Gastrocnemius medialis (tissue), 4 donors: ENCODE data around the gene HOTAIR. TPM values are rescaled to one million over a fixed set of nuclear protein-coding genes. Genes with fewer than 3 reads are reported as not detected.

Source experiments
- ATAC-seq, 2 donors: fragments of 150-250 bp; one replicate each; pipeline ENCODE4 v1.9.1; 2016
- DNase-seq, 2 donors: peaks; one replicate each; pipeline ENCODE4 v3.0.0-alpha.2; 2019
- H3K27ac ChIP-seq, 4 donors: fragments of 200-600 bp; sonication (generic); 1 replicate in 1 of 4; 2 replicates in 3 of 4; pipeline ENCODE4 v1.5.1; 2016 to 2018; ENCODE audit warnings: mild to moderate bottlenecking in 2 of 4, moderate library complexity in 1 of 4
- H3K27me3 ChIP-seq, 3 donors: fragments of 200-600 bp; sonication (generic) in 2 of 3; 1 replicate in 1 of 3; 2 replicates in 2 of 3; pipeline versions ENCODE4 v1.5.1 to v1.6.0; 2016 to 2019; ENCODE audit warnings: mild to moderate bottlenecking in 1 of 3, moderate library complexity in 1 of 3
- H3K36me3 ChIP-seq, 2 donors: fragments of 200-600 bp; sonication (generic) in 1 of 2; one replicate each; pipeline ENCODE4 v1.5.1; 2017 to 2018
- H3K4me1 ChIP-seq, 2 donors: fragments of 200-600 bp; sonication (generic) in 1 of 2; one replicate each; pipeline ENCODE4 v1.5.1; 2016 to 2017; ENCODE audit warnings: mild to moderate bottlenecking in 2 of 2
- H3K4me3 ChIP-seq, 4 donors: fragments of 200-600 bp; sonication (generic) in 3 of 4; 1 replicate in 1 of 4; 2 replicates in 3 of 4; pipeline ENCODE4 v1.5.1; 2016 to 2019; ENCODE audit warnings: mild to moderate bottlenecking in 2 of 4
- H3K9me3 ChIP-seq, 3 donors: fragments of 200-600 bp; sonication (generic) in 2 of 3; 1 replicate in 1 of 3; 2 replicates in 2 of 3; pipeline ENCODE4 v1.5.1; 2016 to 2019
- POLR2A ChIP-seq, 2 donors: fragments of 450-650 bp; IDR thresholded peaks; one replicate each; pipeline ENCODE4 v1.6.1; 2017; ENCODE audit warnings: antibody characterized with exemption in 2 of 2, mild to moderate bottlenecking in 2 of 2, moderate library complexity in 2 of 2
- in situ Hi-C, 4 donors: fragments of 200-750 bp; cut with MboI; loops; one replicate each; pipeline versions ENCODE4 v1.15.0 to v1.8.0; 2017; ENCODE audit warnings: low sequenced_read_pairs in 4 of 4
- intact Hi-C: fragments of 100-400 bp; cut with DNase I; formaldehyde crosslinking; loops from one replicate; pipeline ENCODE4 v1.15.1; 2023; ENCODE audit warnings: low total_unique reads
- total RNA-seq, 4 donors: library from RNA; depleted of rRNA; stranded (reverse); fragments of >200 nt; gene quantifications; one replicate each; pipeline versions ENCODE4 v1.1.0 to v1.2.3, GENCODE V29; 2016
- TF ChIP-seq, protein P1 (sequence below), 5 experiments: fragments of 450-650 bp in 3 of 5; fragments of 200-600 bp in 2 of 5; sonication (generic) in 2 of 5; IDR thresholded peaks in 4 of 5; conservative IDR thresholded peaks in 1 of 5; 1 replicate in 4 of 5; 2 replicates in 1 of 5; pipeline ENCODE4 v1.5.1; 2016 to 2019; ENCODE audit warnings: antibody characterized with exemption in 5 of 5, mild to moderate bottlenecking in 3 of 5, moderate library complexity in 3 of 5

HOTAIR gene
- total RNA-seq, 4 donors from 2014 or later, result 0.35 to 0.83 (median 0.56) TPM; not detected in 1

DNA sequence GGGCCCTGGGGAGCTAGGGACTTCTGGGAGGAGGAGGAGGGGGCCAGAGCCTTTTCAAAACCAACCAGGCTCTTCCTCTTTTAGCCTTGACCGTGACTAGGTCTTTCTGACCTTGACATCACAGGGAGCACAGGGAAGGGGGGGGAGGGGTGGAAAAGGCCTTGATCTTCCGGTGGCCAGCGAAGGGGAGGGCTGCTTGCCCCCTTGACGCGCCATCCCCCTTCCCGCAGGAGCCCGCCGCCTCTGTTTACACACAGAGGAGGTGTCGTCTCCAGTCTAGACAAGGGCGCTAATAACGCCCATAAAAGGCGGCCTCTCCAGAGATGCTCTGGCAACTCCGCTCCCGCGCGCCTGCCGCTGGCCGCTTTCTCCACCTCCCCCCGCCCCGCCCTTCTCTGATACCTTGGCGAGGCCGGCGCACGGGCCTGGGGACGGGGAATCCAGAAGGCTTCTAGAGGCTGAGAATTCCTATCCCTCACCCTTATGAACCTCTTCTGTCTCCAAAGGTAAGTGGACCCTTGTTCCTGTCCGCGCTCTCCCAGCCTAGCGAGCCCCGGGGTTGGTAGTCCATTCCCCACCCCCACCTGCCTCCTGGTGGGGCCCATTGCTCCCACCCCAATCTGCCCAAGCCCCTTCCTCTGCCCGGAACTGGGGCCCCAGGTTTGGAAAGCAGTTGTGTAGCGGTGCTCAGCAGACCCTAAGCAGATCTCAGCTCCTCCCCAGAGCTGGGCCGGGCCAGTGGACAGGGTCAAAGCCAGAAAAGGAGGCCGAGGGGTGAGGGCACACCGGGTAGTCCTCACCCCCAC, 24.9 kb downstream of the HOTAIR start:
- intact Hi-C loops, result loop anchor here (10.0 kb wide), 1 partner anchor 155 kb away; no protein-coding TSS in a partner anchor
- in situ Hi-C loops, result no loop called here

DNA sequence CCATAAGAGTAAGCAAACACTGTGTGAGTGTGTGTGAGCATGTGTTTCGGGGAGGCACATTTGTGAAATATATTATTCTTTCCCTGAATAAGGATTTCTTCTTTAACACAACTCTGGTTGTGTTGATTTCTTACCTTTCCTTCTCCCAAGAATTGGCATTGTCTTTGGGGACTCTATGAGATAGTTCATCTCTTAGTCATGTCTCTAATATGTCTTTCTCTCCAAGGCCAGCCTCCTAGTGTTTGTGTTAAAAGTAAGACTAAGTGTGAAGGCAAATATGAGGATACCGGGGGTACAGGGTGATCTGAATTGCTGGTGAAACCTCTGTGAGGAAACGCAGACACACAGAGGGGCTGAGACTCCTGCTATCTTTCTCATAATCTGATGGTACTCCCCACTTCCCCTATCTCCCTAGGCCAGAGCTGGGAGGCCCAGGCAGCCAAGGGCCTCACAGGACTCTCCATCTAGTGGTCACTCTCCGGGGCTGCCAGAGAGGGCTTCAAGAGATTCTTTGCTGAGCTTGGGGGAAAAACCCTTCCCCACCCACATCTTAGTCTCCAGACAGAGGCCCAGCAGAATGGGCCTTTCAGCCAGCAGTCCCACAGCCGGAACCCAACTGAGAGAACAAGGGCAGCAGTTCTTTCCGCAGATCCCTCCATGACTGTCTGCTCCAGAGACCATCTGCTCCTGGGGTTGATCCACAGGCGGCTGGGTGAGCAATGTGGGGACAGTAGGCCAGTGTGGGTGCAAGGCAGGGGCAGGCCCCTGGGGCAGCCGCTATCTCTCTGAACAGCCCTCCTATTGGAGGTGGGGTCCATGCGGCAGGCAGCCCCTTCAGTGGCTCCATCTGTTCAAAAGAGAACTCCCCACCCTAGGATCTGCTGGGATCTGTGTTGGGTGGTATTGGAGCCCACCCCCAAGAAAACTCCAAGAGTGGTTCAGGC, 25.8 kb downstream of the HOTAIR start:
- Histone ChIP-seq H3K4me1 (no peaks in the 10 kb centered on the region), H3K27me3 (peaks cover 71 to 82% (median 73%) of the 10 kb centered on the region in 3 donors), H3K4me3 (no peak overlapping the region), H3K9me3 (no peaks in the 10 kb centered on the region), H3K36me3 (no peaks in the 10 kb centered on the region), H3K27ac (no peak overlapping the region)
- no peak for ATAC-seq
- DNase-seq, result no peak
- TF ChIP-seq POLR2A (IDR thresholded peaks at IDR 0.05), result no peak
- TF ChIP-seq, protein P1, sequence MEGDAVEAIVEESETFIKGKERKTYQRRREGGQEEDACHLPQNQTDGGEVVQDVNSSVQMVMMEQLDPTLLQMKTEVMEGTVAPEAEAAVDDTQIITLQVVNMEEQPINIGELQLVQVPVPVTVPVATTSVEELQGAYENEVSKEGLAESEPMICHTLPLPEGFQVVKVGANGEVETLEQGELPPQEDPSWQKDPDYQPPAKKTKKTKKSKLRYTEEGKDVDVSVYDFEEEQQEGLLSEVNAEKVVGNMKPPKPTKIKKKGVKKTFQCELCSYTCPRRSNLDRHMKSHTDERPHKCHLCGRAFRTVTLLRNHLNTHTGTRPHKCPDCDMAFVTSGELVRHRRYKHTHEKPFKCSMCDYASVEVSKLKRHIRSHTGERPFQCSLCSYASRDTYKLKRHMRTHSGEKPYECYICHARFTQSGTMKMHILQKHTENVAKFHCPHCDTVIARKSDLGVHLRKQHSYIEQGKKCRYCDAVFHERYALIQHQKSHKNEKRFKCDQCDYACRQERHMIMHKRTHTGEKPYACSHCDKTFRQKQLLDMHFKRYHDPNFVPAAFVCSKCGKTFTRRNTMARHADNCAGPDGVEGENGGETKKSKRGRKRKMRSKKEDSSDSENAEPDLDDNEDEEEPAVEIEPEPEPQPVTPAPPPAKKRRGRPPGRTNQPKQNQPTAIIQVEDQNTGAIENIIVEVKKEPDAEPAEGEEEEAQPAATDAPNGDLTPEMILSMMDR (IDR thresholded peaks at IDR 0.05 in 4 of 5, conservative IDR thresholded peaks at IDR 0.05 in 1 of 5), result no peak
- intact Hi-C loops (loop anchor here (10.0 kb wide), 1 partner anchor 154 kb away; no protein-coding TSS in a partner anchor), in situ Hi-C loops (no loop called here)

More for the DNA sequence above, 24.9 kb downstream of the HOTAIR start:
- H3K36me3 ChIP-seq, result no peaks in the 10 kb centered on the region
- no peak overlapping the region for H3K27ac ChIP-seq
- no peak for ATAC-seq
- H3K4me3 ChIP-seq, result no peak overlapping the region
- H3K4me1 ChIP-seq, result no peaks in the 10 kb centered on the region
- TF ChIP-seq, protein P1 (IDR thresholded peaks at IDR 0.05 in 4 of 5, conservative IDR thresholded peaks at IDR 0.05 in 1 of 5), result no peak
- TF ChIP-seq POLR2A (IDR thresholded peaks at IDR 0.05), result no peak
- no peaks in the 10 kb centered on the region for H3K9me3 ChIP-seq
- H3K27me3 ChIP-seq, result peaks cover 71 to 81% (median 73%) of the 10 kb centered on the region in 3 donors
- DNase-seq, result no peak

DNA sequence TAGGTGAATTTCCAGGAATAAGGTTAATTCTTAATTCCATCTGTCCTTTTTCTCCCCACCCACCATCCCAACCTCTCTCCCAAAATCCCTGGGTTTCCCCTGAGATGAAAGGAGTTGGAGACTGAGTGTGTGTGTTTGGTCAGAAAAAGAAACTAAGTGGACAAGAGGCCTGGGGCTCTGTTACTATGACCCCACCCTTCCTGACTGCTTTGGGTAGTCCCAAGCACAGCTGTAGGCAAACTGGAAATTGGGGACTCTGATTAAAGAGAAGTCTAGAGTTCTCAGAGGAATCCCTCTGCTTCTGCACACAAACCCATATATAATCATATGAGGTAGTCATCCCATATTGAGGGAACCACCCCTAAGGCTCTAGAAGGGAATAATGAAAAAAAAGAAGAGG, 27.0 kb downstream of the HOTAIR start:
- no peak overlapping the region for H3K4me3 ChIP-seq
- H3K4me1 ChIP-seq, result no peaks in the 10 kb centered on the region
- intact Hi-C loops (loop anchor here (10.0 kb wide), 1 partner anchor 153 kb away; no protein-coding TSS in a partner anchor), in situ Hi-C loops (no loop called here)
- peaks cover 73 to 82% (median 73%) of the 10 kb centered on the region in 3 donors for H3K27me3 ChIP-seq
- H3K36me3 ChIP-seq, result no peaks in the 10 kb centered on the region
- TF ChIP-seq, protein P1 (IDR thresholded peaks at IDR 0.05 in 4 of 5, conservative IDR thresholded peaks at IDR 0.05 in 1 of 5), result no peak
- no peak for TF ChIP-seq POLR2A (IDR thresholded peaks at IDR 0.05)
- H3K27ac ChIP-seq, result no peak overlapping the region
- ATAC-seq, result no peak
- DNase-seq, result no peak
- H3K9me3 ChIP-seq, result no peaks in the 10 kb centered on the region

DNA sequence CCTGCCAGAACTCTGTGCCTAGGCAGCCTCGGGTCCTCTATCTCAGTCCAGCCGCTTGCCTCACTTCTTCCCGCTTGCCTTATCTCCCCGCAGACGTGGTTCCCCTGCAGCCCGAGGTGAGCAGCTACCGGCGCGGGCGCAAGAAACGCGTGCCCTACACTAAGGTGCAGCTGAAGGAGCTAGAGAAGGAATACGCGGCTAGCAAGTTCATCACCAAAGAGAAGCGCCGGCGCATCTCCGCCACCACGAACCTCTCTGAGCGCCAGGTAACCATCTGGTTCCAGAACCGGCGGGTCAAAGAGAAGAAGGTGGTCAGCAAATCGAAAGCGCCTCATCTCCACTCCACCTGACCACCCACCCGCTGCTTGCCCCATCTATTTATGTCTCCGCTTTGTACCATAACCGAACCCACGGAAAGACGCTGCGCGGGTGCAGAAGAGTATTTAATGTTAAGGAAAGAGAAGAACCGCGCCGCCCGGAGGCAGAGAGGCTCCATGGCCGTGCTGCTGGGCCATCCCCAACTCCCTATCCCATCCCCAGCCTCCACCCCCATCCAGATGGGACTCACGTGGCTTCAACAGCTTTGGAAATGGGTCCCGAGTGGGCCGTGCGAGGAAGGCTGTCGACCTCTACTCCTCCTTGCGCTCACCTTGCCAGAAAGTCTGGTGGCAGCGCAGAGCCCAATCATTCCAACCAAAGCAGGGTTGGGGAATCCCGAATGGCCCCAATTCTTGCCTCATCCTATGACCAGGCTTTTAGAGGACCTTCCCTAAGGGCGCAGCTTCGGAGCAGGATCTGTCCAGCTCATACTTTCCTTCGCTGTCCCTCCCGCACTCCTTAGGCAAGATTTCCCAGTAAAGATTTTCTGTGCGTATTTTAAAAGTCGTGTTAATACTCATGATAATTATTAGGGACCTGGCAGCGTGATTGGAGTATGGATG, 29.6 kb downstream of the HOTAIR start:
- peaks cover 70 to 82% (median 71%) of the 10 kb centered on the region in 3 donors for H3K27me3 ChIP-seq

More for the DNA sequence above, 29.6 kb downstream of the HOTAIR start:
- Histone ChIP-seq H3K36me3 (no peaks in the 10 kb centered on the region), H3K4me1 (no peaks in the 10 kb centered on the region), H3K9me3 (no peaks in the 10 kb centered on the region), H3K4me3 (no peak overlapping the region), H3K27ac (no peak overlapping the region)
- no peak for TF ChIP-seq POLR2A (IDR thresholded peaks at IDR 0.05)
- TF ChIP-seq, protein P1 (IDR thresholded peaks at IDR 0.05 in 4 of 5, conservative IDR thresholded peaks at IDR 0.05 in 1 of 5), result no peak
- intact Hi-C loops, result loop anchor here (10.0 kb wide), 1 partner anchor 150 kb away; no protein-coding TSS in a partner anchor
- ATAC-seq, result no peak
- DNase-seq, result no peak
- in situ Hi-C loops, result no loop called here
